GM12878 (cell line): ENCODE results near the gene FKBP15. TPM values are rescaled to one million over a fixed set of nuclear protein-coding genes. Genes with fewer than 3 reads are reported as not detected.

Experiments used
- ATAC-seq: fragments of 200-7000 bp; cut with Tn5 transposase; 3 replicates; pipeline ENCODE4 v1.9.1; 2020; ENCODE audit warnings: mild to moderate bottlenecking, moderate library complexity
- BruUV-seq: library from RNA; stranded (reverse); fragments of 400-500 nt; replicated peaks from 2 replicates; lab custom pipeline; 2021; lab: Mats Ljungman, UMichigan
- CTCF ChIA-PET: fragments of 300-600 bp; sonication (Branson Sonifier 250); formaldehyde crosslinking; extraction: SDS; loops from one replicate; lab custom pipeline; 2021; ENCODE audit warnings: inconsistent platforms; lab: Yijun Ruan, JAX
- POLR2A ChIA-PET: fragments of 350-600 bp; formaldehyde crosslinking; extraction: SDS; loops from one replicate; lab custom pipeline; 2021; ENCODE audit warnings: inconsistent platforms; lab: Charles Lee
- RAD21 ChIA-PET: fragments of 300-600 bp; sonication (Branson Sonifier 250); formaldehyde crosslinking; loops from one replicate; lab custom pipeline; 2023; ENCODE audit warnings: antibody characterized with exemption; ENCODE audit not compliant: unreplicated experiment; lab: Charles Lee
- SMC1A ChIA-PET: fragments of 300-600 bp; sonication (Branson Sonifier 250); formaldehyde crosslinking; loops from one replicate; lab custom pipeline; 2023; ENCODE audit not compliant: unreplicated experiment, uncharacterized antibody; lab: Charles Lee
- DNase-seq: peaks from one replicate; pipeline ENCODE4 v3.0.0-alpha.2; 2011; ENCODE audit warnings: low read depth, low spot score
- FAIRE-seq: peaks from 3 replicates; lab custom pipeline; 2011; peaks lifted over from hg19 to GRCh38; lab: Jason Lieb, UNC
- H2AFZ ChIP-seq: 2 replicates; pipeline ENCODE4 v1.6.0; 2011; ENCODE audit warnings: low read depth, low read length, control low read depth; ENCODE audit not compliant: control insufficient read depth
- H3K27ac ChIP-seq: 2 replicates; pipeline ENCODE4 v1.5.1; 2011; ENCODE audit warnings: control low read depth; ENCODE audit not compliant: control insufficient read depth, insufficient read depth
- H3K27me3 ChIP-seq, 2 experiments: replicated peaks in 1 of 2; 2 replicates each; pipeline versions ENCODE4 v1.6.0 to v1.6.1; 2011; ENCODE audit warnings: low read length in 1 of 2; ENCODE audit not compliant: control insufficient read depth in 2 of 2, insufficient read depth in 2 of 2
- H3K36me3 ChIP-seq, 2 experiments: 2 replicates each; pipeline ENCODE4 v1.5.1; 2011; ENCODE audit warnings: low read length in 1 of 2; ENCODE audit not compliant: control insufficient read depth in 2 of 2, insufficient read depth in 2 of 2
- H3K4me1 ChIP-seq: 2 replicates; pipeline ENCODE4 v1.6.1; 2011; ENCODE audit warnings: mild to moderate bottlenecking, low read length, moderate library complexity, mixed read lengths; ENCODE audit not compliant: control insufficient read depth, insufficient read depth
- H3K4me2 ChIP-seq: 2 replicates; pipeline ENCODE4 v1.6.0; 2011; ENCODE audit warnings: control low read depth; ENCODE audit not compliant: control insufficient read depth, insufficient read depth
- H3K4me3 ChIP-seq: fragments of 200-600 bp; sonication (generic); 2 replicates; pipeline ENCODE4 v1.5.1; 2016
- H3K79me2 ChIP-seq: 2 replicates; pipeline ENCODE4 v1.6.0; 2011; ENCODE audit warnings: low read length; ENCODE audit not compliant: control insufficient read depth, insufficient read depth
- H3K9ac ChIP-seq: 2 replicates; pipeline ENCODE4 v1.8.0; 2011; ENCODE audit warnings: low read length, control low read depth, mixed read lengths; ENCODE audit not compliant: control insufficient read depth, insufficient read depth
- H3K9me3 ChIP-seq: replicated peaks from 3 replicates; pipeline ENCODE4 v1.5.1; 2011; ENCODE audit warnings: mild to moderate bottlenecking, low read length; ENCODE audit not compliant: control insufficient read depth, insufficient read depth
- H4K20me1 ChIP-seq: 2 replicates; pipeline ENCODE4 v1.6.0; 2011; ENCODE audit not compliant: control insufficient read depth, insufficient read depth
- ZNF592 ChIP-seq: fragments of 450-650 bp; IDR thresholded peaks from 2 replicates; pipeline ENCODE4 v1.6.1; 2017; ENCODE audit warnings: mild to moderate bottlenecking, moderate library complexity
- WGBS: methylation state at CpG from one replicate; pipeline ENCODE4 v1.1.6; 2016; ENCODE audit warnings: low lambda C conversion rate; ENCODE audit not compliant: insufficient replicate concordance, insufficient coverage; ENCODE audit errors: missing lambda C conversion rate; 5-methylcytosine and 5-hydroxymethylcytosine counted together
- in situ Hi-C: fragments of 300-500 bp; cut with MboI; formaldehyde crosslinking; loops from 9 replicates; pipeline ENCODE4 v1.14.3; 2018; ENCODE audit warnings: mixed read lengths
- intact Hi-C: fragments of 100-400 bp; cut with micrococcal nuclease; formaldehyde crosslinking; loops from one replicate; pipeline ENCODE4 v1.14.2; 2022; ENCODE audit not compliant: unreplicated experiment
- polyA plus RNA-seq, 11 experiments: library from polyadenylated mRNA; depleted of rRNA in 4 of 11; unstranded in 6 of 11; stranded (reverse) in 5 of 11; fragments of >200 nt; fragmentation: Nextera tagmentation in 4 of 11; fragmentation: Illumina TruSeq in 1 of 11; extraction: Ambion mirVana in 4 of 11; extraction: Trizol in 1 of 11; gene quantifications; 1 replicate in 1 of 11; 2 replicates in 10 of 11; pipeline versions ENCODE4 v1.2.1 to v1.2.3, GENCODE V29; 2011 to 2016; ENCODE audit warnings: inconsistent platforms in 2 of 11, missing spikeins in 2 of 11, low read depth in 1 of 11
- total RNA-seq, 4 experiments: library from RNA; depleted of rRNA in 3 of 4; stranded (reverse); fragments of >200 nt in 3 of 4; fragmentation: Illumina TruSeq in 1 of 4; extraction: Trizol in 1 of 4; gene quantifications; 2 replicates each; pipeline versions ENCODE4 v1.2.1 to v1.2.3, GENCODE V29; 2013 to 2021

Gene FKBP15
- total and polyA plus RNA-seq, 10 of the 15 experiments (the other 5 are each of a cell fraction or from before 2014, with no cell fraction given) = 5.0 to 53.4 (median 21.2) TPM

- no peak overlapping the region for H3K9ac ChIP-seq
- peaks cover 2 to 39% of the 10 kb centered on the region in 2 experiments for H3K36me3 ChIP-seq
- no peak overlapping the region for H3K27ac ChIP-seq
- DNase-seq = no peak
- H3K79me2 ChIP-seq = no peaks in the 10 kb centered on the region
- no peak overlapping the region for H2AFZ ChIP-seq
- intact Hi-C loops = no loop called here
- WGBS = 95% methylated on average over 4 of the region's 4 CpGs
- no peaks in the 10 kb centered on the region for H4K20me1 ChIP-seq
- no TSS peak for BruUV-seq
- in situ Hi-C loops = no loop called here
- FAIRE-seq = no peak
- ChIA-PET RAD21 (no interaction called here), SMC1A (interaction anchor here (1.0 kb wide), 1 partner anchor 25 kb away, joined by 3 read pairs; no protein-coding TSS in a partner anchor), CTCF (interaction anchor here (0.9 kb wide), 1 partner anchor 9 kb away, joined by 3 read pairs; no protein-coding TSS in a partner anchor), POLR2A (no interaction called here)
- no peaks in the 10 kb centered on the region for H3K27me3 ChIP-seq
- H3K4me3 ChIP-seq = no peak overlapping the region
- H3K4me2 ChIP-seq = no peak overlapping the region
- TF ChIP-seq ZNF592 = no peak
- no peaks in the 10 kb centered on the region for H3K4me1 ChIP-seq
- H3K9me3 ChIP-seq = no peaks in the 10 kb centered on the region
- ATAC-seq = no peak
These were observed 21.3 kb downstream of the FKBP15 start for GRCh38 chr9:113199683-113200329.
